CD4-positive, alpha-beta T cell treated with Interleukin-4 for 1 hour (primary cell): ENCODE measurements around the gene RBBP4.
"Not testable (repeated sequence)": the region's sequence is repeated elsewhere in the genome, so short reads cannot be mapped to it uniquely, and the experiment has no call there.

Source experiments
- DNase-seq, 2 donors: peaks; one replicate each; pipeline ENCODE4 v3.0.0-alpha.2; 2020 to 2022

Gene RBBP4

DNA sequence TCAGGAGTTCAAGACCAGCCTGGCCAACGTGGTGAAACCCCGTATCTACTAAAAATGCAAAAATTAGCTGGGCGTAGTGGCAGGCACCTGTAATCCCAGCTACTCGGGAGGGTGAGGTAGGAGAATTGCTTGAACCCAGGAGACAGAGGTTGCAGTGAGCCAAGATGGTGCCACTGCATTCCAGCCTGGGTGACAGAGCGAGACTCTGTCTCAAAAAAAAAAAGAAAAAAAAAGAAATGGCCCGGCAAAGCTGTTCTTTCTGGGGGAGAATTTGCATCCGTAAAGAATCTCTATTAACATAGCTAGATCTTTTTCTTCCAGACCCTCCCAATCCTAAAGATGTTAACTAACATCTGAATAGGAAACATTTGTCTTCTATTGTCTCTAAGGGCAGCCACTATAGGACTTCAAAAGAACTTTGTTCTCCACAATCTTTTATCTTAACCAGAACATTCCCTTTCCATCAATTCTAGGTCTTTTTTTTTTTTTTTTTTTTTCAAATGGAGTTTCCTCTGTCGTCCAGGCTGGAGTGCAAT lies 8.6 kb upstream of the RBBP4 start:
- not testable (repeated sequence) for DNase-seq

DNA sequence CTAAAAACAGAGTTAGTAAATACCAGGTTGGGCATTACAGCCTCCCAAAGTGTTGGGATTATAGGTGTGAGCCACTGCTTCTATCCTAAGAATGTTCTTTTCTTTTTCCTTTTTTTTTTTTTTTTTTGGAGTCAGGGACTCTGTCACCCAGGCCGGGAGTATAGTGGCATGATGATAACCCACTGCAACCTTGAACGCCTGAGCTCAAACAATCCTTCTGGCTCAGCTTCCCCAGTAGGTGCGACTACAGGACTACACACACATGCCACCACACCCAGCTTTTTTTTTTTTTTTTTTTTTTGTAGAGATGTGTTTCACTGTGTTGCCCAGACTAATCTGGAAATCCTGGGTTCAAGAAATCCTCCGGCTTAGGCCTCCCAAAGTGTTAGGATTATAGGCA lies 6.6 kb upstream of the RBBP4 start:
- no peak for DNase-seq

DNA sequence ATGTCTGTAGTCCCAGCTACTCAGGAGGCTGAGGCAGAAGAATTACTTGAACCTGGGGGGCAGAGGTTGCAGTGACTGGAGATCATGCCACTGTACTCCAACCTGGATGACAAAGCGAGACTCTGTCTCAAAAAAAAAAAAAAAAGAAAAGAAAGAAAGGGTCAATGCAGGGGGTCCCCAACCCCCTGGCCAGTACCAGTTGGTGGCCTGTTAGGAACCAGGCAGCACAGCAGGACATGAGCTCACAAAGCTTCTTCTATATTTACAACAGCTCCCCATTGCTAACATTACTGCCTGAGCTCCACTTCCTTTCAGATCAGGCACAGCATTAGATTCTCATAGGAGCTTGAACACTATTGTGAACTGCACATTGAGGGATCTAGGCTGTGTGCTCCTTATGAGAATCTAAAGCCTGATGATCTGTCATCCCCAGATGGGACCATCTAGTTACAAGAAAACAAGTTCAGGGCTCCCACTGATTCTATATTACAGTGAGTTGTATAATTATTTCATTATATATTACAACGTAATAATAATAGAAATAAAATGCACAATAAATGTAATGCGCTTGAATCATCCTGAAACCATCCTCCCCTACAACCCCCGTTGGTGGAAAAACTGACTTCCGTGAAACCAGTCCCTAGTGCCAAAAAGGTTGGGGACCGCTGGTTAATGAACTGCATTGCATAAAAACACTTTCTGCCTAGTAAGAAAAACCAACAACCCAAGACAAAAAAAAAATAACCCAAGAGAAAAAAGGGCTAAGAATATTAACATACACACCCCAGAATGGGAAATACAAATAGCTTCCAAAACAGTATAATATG lies 3.5 kb upstream of the RBBP4 start:
- DNase-seq, result no peak

DNA sequence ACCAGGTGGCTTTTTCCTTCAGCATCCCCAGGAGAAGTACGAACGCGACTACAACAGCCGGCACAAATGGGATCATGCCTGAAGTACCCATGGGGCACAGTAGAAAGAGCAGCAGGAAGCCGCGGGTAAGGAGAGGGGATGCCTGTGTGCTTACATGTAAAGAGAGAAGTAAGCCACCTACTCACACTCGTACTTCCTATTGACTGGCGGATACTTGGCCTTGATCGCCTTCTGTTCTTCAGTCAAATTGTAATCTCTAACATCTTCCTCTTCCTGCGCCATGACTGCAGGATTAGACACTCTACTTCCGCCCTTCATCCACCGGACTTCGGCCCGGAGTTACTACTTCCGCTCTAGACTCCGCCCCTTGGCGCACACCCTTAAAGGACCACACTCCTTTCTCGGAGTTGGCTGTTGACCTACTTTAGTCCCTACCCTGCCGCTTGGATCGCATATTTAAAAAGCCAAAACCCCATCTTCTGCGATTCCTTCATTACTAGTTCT lies 708 bp upstream of the RBBP4 start, which contains the start of gene ZBTB8OS:
TSS of gene ZBTB8OS (minus strand) at position 303 of the 504 bp plus-strand sequence. CDS start at position 282, 21 bp downstream.
- peak; percentile 94 to 95 for DNase-seq

DNA sequence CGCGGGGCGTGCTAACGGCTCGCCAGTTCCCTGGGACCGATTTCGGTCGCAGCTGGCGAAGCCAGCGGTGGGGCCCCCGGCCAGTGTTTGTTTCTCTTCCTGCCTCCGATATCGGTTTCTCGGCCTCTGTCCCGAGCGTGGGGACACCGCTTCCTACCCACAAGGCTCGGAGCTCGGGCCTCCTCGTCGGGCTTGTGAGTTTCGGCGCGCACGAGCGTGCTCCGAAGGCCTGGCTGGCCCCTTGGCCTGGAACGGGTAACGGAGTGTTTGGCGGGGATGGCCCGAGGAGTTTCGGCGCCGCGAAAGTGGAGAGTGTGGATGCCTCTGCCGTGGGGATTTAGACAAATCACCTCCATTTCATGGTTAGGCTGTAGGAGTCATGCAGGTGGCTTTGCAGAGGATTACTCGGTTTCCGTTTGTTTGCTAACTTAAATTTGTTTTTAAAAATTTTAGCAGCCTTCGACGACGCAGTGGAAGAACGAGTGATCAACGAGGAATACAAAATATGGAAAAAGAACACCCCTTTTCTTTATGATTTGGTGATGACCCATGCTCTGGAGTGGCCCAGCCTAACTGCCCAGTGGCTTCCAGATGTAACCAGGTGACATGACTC lies 559 bp downstream of the RBBP4 start:
- DNase-seq, result no peak

DNA sequence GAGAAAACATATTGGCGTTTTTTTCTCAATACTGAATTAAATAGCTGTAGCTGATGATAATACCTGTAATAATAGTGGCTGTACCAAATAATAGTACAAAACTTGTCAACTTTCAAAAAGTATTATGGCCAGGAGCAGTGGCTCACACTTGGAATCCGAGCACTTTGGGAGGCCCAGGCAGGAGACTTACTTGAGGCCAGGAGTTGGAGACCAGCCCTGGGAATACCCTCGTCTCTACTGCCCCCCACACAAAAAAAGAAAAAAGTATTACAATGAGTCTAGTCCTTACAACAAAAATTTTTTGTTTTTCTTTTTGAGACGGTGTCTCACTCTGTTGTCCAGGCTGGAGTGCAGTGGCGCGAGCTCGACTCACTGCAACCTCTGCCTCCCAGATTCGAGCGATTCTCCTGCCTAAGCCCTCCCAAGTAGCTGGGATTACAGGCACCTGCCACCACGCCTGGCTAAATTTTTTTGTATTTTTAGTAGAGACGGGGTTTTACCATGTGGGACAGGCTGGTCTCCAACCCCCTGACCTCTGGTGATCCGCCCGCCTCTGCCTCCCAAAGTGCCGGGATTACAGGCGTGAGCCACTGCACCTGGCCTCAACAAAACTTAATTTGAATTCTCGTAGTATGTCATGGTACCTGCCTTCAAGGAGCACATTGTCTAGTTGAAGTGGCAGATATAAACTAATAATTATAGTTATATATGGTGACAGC lies 1.4 kb downstream of the RBBP4 start:
- DNase-seq, result no peak

DNA sequence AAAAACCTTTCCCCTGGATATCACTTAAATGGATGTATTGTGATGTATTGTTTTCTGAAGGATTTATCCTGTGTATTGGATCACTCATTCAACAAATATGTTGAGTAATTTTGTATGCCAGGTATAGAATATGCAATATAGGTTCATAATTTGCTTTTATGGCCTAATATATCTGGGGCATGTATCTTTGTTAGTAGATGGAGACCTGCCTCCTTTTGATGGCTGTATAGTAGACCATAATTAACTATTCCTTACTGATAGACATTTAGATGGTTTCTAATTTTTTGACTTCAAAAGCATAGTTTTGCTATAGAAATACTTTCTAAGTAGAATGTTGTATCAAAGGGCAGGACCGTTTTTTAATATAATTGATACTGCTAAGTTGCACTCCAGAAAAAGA lies 8.6 kb downstream of the RBBP4 start:
- DNase-seq, result no peak

DNA sequence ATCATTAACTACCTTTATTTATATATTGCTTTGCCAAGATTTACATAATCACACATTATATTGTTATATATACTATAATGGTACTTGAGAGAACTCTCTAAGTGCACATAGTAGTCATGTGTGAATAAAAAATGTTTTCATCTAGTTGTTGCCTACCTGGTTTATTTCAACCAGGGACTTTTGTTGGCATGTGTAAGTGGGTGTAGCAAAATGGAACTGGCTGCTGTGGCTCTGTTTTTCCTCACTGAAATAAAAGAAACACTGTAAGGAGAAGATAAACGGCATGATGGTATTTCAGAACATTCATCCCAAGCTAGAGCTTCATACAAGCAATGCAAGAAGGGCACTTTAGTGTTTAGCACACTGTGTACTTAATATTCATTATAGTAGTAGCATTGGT lies 14.9 kb downstream of the RBBP4 start:
- DNase-seq, result no peak

DNA sequence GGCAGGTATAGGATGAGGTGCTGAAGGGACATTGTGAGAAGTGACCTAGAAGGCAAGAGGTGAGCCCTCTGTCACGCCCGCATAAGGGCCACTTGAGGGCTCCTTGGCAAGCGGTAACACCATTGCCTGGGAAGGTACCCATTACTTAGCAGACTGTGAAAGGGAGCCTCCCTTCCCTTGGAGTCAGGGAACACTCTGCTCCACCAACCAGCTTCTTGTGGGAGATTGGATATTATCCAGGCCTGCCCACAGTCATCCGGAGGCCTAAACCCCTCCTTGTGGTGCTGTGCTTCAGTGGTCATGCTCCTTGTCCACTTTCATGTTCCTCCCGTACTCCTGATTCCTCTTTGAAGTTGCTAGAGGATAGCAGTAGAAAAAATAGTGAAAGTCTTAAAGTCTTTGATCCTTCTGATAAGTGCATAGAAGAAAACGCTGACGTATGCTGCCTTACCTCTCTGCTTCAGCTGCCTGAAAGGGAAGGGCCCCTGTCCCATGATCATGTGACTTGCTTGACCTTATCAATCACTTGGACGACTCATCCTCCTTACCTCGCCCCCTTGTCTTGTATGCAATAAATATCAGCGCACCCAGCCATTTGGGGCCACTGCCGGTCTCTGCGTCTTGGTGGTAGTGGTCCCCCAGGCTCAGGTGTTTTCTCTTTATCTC lies 16.0 kb downstream of the RBBP4 start:
- DNase-seq, result no peak

DNA sequence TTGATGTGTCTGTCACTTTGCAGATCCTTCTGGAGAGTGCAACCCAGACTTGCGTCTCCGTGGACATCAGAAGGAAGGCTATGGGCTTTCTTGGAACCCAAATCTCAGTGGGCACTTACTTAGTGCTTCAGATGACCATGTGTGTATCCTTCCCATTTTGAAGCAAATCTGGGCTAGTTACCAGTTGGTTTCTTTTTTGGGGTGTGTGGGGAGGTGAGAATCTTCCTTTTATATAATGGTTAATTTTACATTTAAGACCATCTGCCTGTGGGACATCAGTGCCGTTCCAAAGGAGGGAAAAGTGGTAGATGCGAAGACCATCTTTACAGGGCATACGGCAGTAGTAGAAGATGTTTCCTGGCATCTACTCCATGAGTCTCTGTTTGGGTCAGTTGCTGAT lies 17.7 kb downstream of the RBBP4 start:
- not testable (repeated sequence) for DNase-seq

DNA sequence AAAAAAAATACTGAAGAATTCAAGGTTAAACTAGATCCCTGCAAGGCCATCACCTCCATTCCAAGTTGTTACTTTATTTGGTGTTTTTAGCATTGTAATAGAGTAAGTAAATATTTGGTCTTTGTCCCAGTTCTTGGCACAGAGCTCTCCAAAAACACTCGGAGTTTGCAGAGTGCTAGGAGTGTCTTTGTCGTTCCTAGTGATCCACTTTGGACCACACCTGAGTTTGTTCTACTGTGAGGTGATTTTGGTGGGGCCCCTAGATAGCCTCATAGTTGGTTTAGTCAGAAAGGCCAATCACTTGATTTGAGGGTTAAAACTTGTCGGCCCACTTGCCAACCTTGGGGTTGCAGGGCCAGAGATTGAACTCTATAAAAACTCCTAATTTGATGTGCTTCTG lies 25.9 kb downstream of the RBBP4 start:
- DNase-seq, result no peak

DNA sequence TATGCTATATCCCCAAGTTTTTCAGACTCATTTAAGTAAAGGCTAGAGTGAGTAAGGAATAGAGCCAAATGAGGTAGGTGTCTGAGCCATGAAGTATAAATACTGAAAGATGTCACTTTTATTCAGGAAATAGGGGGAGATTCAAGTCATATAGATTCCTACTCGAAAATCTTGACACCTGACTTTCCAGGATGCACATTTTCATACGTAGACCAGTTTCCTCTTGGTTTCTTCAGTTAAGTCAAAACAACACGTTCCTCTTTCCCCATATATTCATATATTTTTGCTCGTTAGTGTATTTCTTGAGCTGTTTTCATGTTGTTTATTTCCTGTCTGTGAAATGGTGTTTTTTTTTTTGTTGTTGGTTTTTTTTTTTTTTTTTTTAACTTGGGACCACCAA lies 29.0 kb downstream of the RBBP4 start:
- DNase-seq, result not testable (repeated sequence)

DNA sequence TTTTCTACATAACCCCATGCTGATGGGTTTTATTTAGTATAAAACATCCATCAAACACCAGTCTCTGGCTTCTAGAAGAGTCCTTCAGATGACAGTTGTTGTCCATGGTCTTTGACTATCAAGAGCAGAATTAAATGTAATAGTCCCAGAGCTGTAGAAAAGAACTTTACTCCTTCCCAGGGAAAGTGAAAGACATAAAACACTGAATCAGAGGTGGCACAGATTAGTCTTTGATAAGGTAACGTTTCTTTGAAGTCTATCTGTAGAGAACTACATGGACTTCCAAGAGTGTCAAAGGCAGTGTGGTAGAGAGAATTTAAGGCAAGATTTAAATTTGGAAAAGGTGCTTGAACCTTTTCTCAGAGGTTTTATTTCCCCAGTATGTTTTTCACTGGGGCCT lies 29.6 kb downstream of the RBBP4 start:
- no peak for DNase-seq

DNA sequence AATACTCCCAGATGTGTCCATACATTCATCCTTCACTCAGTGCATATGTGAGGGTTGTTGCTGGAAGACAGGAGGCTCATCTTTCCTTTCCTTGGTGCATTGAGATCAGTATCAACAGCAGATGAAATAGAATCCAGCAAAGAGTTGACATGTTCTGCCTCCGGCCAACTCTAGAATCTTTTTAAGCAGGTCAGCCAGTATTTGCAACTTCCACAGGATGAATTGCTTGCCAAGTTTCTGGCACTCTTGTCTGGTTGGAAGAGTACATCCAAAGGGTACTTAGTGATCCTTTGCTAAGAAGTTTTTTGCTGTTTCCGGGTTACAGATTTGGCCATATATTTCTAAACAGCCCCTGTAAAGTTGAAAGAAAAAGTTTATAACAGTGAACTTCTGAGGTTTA lies 30.5 kb downstream of the RBBP4 start:
- no peak for DNase-seq

DNA sequence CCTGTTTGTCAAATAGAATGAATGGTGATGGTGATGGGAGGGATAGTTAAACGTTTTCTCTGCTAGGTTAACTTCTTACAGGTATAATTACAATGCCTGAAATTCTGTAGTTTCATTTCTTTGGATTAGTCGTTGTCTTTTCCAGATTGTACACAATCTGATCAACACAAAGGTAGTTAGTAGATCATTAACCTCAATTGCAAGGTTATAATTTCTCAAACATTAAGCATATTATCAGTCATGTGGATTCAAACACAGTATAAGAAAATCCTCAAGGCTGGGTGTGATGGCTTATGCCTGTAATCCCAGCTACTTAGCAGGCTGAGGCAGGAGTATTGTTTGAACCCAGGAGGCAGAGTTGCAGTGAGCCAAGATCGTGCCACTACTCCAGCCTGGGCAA lies 31.0 kb downstream of the RBBP4 start:
- DNase-seq, result no peak

DNA sequence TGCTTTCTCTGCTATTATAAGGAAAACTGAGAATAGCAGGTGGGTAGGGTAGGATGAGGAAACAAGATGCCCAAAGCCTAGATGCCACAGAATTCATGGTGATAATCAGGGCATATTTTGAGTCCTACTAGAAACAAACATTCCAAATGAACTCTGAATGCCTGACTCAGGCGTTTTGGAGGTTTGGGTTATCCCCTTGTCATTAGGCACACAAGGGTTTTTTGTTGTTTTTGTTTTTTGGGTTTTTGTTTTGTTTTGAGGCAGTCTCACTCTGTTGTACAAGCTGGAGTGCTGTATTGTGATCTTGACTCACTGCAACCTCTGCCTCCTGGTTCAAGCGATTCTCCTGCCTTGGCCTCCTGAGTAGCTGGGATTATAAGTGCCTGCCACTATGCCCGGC lies 32.4 kb downstream of the RBBP4 start:
- DNase-seq, result no peak

DNA sequence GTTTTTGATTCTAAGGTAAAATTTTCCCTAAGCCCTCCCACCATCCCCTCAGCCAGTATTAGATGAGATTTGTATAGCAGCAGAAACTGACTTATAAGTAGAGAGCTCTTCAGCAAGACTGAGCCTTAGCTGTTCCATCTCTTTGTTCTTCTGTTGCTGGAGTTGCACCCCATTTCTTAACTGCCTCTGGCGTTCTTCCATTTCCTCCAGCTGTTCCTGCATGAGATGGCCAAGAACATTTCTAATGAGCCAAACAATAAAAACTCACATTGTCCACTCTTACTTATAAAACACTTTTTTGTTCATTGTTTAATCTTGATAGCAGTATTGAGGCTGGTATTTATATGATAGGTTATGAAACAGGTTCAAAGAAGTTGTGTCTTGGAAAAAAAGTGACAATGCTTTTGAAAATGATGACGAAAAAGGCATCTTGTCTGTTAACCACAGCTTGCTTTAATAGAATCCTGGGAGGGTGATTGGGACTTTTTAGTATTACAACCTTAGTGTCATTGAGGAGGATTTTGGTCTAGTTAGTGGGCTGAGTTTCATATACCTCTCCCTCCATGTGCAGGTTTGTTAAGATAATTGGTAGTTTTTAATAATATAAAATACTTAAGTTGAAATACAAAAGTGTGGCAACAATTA lies 33.3 kb downstream of the RBBP4 start:
- DNase-seq, result no peak

DNA sequence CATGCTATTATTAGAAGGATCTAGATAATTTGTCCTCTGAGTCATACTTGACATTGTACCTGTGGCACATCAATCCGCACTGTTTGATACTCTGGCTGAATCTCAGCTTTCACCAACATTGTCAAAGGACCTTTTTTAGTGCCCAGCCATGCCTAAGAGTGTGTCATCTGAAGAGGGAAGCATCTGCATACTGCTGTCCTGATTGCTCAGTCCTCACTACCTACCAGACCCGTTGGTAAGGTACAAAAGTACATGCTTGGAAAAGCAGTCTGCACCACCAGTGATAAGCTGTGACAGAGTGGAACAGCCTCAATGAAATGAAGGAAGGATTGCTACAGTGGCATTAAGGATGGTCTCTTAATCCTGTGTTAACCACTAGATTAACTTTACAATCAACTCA lies 34.5 kb downstream of the RBBP4 start:
- no peak for DNase-seq

DNA sequence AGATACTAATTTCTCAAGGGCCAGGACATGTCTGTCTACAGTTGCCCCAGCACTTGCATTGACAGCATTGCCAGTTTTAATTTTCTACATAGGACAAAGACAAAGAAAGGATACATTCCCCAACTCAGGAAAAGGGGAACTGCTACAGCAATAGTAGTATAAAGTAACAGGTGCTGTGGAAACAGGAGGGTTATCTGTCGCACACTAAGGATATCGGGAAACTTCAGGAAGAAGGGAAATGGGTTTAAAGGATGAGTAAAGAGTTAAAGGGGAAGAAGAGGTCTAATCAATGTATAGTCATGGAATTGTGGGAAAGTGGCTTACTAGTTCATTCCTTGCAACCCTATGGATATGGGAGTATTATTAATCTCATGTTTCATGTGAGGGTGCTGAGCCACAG lies 35.4 kb downstream of the RBBP4 start:
- DNase-seq, result no peak

DNA sequence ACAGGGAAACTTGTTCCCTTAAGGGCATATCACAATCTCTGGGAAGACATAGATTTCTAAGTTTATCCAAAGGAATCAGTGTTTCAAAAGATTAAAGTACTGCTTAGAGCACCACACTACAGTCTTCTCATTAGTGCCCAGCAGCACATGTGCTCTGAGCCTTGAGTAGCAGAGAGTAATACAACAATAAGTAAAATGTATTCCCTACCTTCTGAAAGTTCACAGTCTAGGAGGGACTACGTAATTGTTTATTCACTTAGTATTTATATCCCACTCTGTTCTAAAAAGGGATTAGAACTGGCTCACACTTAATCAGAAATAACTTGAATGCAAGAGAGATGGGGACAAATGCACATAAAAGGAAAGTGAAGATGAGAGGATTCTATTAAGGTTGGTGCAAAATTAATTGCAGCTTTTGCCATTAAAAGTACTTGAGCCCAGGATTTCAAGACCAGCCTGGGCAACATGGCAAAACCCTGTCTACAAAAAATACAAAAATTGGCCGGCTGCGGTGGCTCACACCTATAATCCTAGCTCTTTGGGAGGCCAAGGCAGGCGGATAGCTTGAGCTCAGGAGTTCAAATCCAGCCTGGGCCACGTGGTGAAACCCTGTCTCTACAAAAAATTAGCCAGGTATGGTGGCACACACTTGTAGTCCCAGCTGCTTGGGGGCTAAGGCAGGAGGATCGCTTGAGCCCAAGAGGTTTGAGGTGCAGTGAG lies 42.6 kb downstream of the RBBP4 start:
- DNase-seq, result no peak

DNA sequence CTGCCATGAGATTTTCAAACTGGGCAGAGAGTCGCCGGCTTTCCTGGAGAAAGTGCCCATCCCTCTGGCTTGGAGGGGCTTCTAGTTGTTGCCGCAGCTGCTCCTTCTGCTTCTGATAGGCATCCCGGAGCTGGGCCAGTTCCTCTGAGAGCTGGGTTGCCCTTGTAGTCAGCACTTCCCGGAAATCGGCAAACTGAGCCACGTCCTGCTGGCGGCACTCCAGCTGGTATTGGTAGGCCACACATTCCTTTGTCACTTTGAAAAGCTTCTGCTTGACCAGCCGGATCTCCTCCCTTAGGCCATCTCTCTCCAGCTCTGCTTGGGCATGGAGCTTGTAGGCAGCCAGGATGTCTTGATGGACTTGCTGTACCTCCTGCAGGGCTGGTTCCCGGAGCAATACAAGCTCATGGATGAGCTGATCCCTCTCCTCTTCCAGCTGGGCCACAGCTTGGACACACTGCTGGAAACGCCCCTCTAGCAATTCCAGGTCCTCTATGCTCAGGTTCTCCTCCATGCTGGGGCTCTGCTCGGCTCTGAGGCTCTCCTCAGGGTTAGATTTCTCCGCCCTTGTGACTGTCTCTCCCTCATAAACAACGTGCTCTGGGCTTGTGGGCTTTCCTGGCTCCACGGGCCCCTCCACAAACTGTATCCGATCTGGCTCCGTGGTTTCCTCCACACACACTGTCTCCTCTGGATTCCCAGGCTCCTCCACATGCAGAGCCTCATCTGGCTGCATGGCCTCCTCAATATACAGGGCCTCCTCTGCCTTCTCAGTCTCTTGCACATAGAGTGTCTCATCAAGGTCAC lies 44.3 kb downstream of the RBBP4 start:
- DNase-seq, result peak in 1 of 2 donors; percentile 13
